BLaER1 treated with 17β-estradiol and CSF1 and Interleukin-3, amounts not matched to agents 10 nM and 100 nM (cell line): ENCODE measurements around the gene COL5A1.
"Not testable (repeated sequence)": the region's sequence is repeated elsewhere in the genome, so short reads cannot be mapped to it uniquely, and the experiment has no call there.

Experiments
- H3K27ac ChIP-seq, 11 experiments: shearing (Covaris generic); formaldehyde crosslinking; 2 replicates each; pipeline ENCODE4 v1.8.1; 2022
- H3K27me3 ChIP-seq, 11 experiments: shearing (Covaris generic); formaldehyde crosslinking; 2 replicates each; pipeline ENCODE4 v1.8.1; 2022
- H3K36me3 ChIP-seq, 11 experiments: shearing (Covaris generic); formaldehyde crosslinking; 2 replicates each; pipeline ENCODE4 v1.8.1; 2022
- H3K4me1 ChIP-seq, 10 experiments: shearing (Covaris generic); formaldehyde crosslinking; 2 replicates each; pipeline ENCODE4 v1.8.1; 2022
- H3K4me2 ChIP-seq, 11 experiments: shearing (Covaris generic); formaldehyde crosslinking; 2 replicates each; pipeline ENCODE4 v1.8.1; 2022
- H3K4me3 ChIP-seq, 10 experiments: shearing (Covaris generic); formaldehyde crosslinking; 2 replicates each; pipeline ENCODE4 v1.8.1; 2022
- H3K9ac ChIP-seq, 11 experiments: shearing (Covaris generic); formaldehyde crosslinking; 2 replicates each; pipeline ENCODE4 v1.8.1; 2022
- H3K9me3 ChIP-seq, 11 experiments: shearing (Covaris generic); formaldehyde crosslinking; replicated peaks in 1 of 11; 2 replicates each; pipeline ENCODE4 v1.8.1; 2022
- H4K20me1 ChIP-seq, 11 experiments: shearing (Covaris generic); formaldehyde crosslinking; 2 replicates each; pipeline ENCODE4 v1.8.1; 2022
- Cebpa-rat ChIP-seq, 11 experiments: shearing (Covaris generic); IDR thresholded peaks; 2 replicates each; pipeline ENCODE4 v1.8.1; 2022

COL5A1 gene

DNA sequence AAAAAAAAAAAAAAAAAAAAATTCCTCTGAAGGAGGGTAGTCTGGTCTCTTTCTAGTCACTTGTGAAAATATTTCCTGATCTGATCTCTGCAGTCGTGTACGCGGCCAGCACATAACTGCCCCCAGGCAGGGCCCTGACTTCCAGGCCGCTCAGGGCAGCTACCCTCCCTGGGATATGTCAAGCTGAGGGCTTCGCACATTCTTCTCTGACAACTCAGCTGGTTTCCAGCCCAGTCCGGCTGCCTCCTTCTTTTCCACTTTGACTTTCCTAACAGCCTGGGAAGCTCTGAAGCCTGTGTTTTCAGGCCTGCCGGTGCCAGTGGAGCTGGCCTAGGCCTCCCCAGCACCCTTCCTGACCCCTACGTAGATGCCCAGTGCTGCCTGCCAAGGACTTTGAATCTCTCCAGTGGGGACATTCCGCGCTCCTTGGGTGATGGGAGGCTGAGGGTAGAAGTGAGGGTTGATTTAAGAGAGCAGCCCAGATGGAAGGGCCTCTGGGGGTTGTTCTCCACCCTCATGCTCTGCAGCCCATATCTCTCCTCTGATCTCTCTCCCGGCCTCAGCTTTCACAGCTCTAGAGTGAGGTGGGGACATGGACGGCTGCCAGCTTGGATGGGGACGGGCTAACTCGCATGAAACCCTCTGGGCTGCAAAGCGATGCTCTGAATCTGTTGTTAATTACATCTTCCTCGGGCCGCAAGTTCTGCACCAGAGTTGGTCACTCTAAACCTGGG is 20.7 kb downstream of the COL5A1 start:
- Histone ChIP-seq H3K4me2 (no peak overlapping the region), H3K27ac (no peak overlapping the region), H4K20me1 (peaks cover 0 to 71% (median 23%) of the 10 kb centered on the region in 11 experiments; a peak in 15 of 22 replicates), H3K4me1 (peaks cover 12 to 21% (median 14%) of the 10 kb centered on the region in 10 experiments), H3K36me3 (peaks cover 0 to 34% (median 10%) of the 10 kb centered on the region in 11 experiments; a peak in 8 of 22 replicates), H3K9ac (no peak overlapping the region), H3K27me3 (peaks cover 0 to 62% (median 0%) of the 10 kb centered on the region in 11 experiments; a peak in 7 of 22 replicates), H3K4me3 (no peak overlapping the region), H3K9me3 (peaks cover 12 to 22% (median 17%) of the 10 kb centered on the region in 11 experiments)
- no peak for TF ChIP-seq Cebpa-rat (IDR thresholded peaks at IDR 0.05)

DNA sequence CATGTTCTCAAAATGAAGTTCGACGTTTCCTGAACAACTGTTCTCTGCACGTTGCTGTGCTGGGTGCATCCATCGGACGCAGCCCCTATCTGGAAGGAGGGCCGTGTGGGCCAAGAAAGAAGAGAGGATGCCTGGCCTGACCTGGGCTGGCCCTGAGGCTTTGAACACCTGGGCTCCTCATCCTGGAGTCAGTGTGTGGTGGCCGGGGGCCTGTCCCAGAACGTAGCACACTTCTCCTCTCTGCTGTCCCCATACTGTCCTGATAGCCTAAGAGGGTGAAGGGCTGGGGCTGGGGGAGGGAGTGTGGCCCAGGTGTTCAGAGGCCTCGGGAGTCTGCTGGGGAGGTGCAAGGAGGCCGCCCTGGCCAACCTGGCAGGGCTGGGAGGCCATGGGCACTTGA is 21.5 kb downstream of the COL5A1 start:
- Histone ChIP-seq H3K36me3 (peaks cover 0 to 36% (median 13%) of the 10 kb centered on the region in 11 experiments; a peak in 8 of 22 replicates), H3K4me1 (peaks cover 14 to 21% (median 15%) of the 10 kb centered on the region in 10 experiments), H3K27ac (no peak overlapping the region), H3K4me2 (no peak overlapping the region), H3K4me3 (no peak overlapping the region), H4K20me1 (peaks cover 0 to 73% (median 28%) of the 10 kb centered on the region in 11 experiments; a peak in 15 of 22 replicates), H3K9me3 (peaks cover 12 to 22% (median 17%) of the 10 kb centered on the region in 11 experiments), H3K9ac (no peak overlapping the region), H3K27me3 (peaks cover 0 to 69% (median 0%) of the 10 kb centered on the region in 11 experiments; a peak in 7 of 22 replicates)
- TF ChIP-seq Cebpa-rat (IDR thresholded peaks at IDR 0.05) = no peak

DNA sequence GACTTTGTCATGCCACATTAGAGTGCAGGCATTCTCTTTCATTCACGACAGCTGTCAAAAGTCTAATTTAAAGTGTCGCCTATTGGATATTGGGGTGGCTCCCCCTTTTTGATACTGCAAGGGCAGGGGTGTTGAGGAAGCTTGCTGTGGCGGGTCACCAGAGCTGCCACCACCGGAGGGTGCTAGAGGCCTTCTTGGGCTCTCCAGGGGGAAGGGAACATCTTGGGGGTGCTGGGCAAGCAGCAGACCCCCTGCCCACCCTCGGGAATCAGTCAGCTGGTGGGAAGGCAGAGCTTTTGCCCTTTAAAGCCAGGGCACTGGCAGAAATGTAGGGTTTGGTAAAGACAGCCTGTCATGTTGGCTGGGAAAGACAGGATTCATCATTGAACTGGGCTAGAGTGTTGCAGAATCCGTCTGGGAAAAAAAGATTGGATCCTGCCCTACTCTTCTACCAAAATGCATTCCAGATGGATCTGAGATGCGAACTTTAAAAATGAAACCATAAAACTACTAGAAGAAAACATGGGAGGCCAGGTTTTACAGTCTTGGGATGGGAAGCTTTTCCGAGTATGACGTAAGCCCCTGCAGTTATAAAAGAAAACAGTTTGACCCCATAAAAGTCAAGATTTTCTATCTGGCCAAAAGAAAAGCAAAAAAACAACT is 22.3 kb downstream of the COL5A1 start:
- no peak for TF ChIP-seq Cebpa-rat (IDR thresholded peaks at IDR 0.05)
- Histone ChIP-seq H3K4me3 (no peak overlapping the region), H3K36me3 (peaks cover 0 to 37% (median 13%) of the 10 kb centered on the region in 11 experiments; a peak in 8 of 22 replicates), H3K4me1 (peaks cover 14 to 21% (median 15%) of the 10 kb centered on the region in 10 experiments), H3K4me2 (no peak overlapping the region), H3K9ac (no peak overlapping the region), H4K20me1 (peaks cover 0 to 75% (median 28%) of the 10 kb centered on the region in 11 experiments; a peak in 15 of 22 replicates), H3K27me3 (peaks cover 0 to 74% (median 0%) of the 10 kb centered on the region in 11 experiments; a peak in 7 of 22 replicates), H3K27ac (no peak overlapping the region), H3K9me3 (peaks cover 12 to 22% (median 18%) of the 10 kb centered on the region in 11 experiments)

DNA sequence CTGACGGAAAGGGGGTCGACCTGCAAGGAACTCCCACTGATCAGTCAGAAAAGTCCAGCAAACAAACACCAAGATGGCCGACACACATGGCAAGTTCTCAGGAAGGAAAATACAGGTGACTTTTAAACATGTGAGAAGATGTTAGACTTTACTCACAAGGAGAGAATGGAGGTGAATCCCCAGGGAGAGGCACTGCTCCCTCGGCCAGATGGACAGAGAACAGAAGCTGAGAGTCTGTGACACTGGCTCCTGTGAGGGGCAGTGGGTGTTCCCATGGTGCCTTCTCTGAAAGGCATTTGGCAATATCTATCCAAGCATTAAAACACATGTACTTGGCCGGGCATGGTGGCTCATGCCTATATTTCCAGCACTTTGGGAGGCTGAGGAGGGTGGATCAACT is 22.8 kb downstream of the COL5A1 start:
- Histone ChIP-seq H3K27ac (no peak overlapping the region), H3K36me3 (peaks cover 0 to 34% (median 11%) of the 10 kb centered on the region in 11 experiments; a peak in 8 of 22 replicates), H3K4me3 (no peak overlapping the region), H3K9me3 (peaks cover 12 to 21% (median 17%) of the 10 kb centered on the region in 11 experiments), H3K4me2 (no peak overlapping the region), H4K20me1 (peaks cover 0 to 73% (median 28%) of the 10 kb centered on the region in 11 experiments; a peak in 15 of 22 replicates), H3K27me3 (peaks cover 0 to 76% (median 0%) of the 10 kb centered on the region in 11 experiments; a peak in 7 of 22 replicates), H3K4me1 (peaks cover 14 to 21% (median 15%) of the 10 kb centered on the region in 10 experiments), H3K9ac (no peak overlapping the region)
- no peak for TF ChIP-seq Cebpa-rat (IDR thresholded peaks at IDR 0.05)

DNA sequence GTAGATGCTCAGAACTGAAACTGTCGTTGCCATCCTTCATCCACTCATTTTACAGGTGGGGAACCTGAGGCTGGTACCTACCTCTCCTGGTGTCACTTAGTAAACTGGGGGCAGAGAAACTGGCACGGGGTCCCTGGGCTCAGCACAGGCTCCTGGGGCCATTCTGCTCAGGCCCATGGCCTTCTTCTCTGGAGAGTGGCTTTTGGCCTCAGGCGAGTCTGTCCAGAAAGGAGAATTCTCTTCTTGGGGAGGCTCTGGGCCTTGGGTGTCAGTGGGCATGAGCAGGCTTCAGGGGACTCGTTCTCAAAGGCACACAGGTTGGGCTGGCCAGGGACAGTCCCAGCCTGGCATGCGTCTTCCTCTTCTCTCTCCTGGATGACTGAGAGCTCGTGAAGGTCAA is 24.6 kb downstream of the COL5A1 start:
- TF ChIP-seq Cebpa-rat (IDR thresholded peaks at IDR 0.05) = no peak
- no peak overlapping the region for H3K27ac ChIP-seq
- H3K4me2 ChIP-seq = peak overlapping the region; percentile 16 to 70 (median 47); a peak in 21 of 22 replicates
- peaks cover 0 to 16% (median 0%) of the 10 kb centered on the region in 11 experiments; a peak in 6 of 22 replicates for H3K36me3 ChIP-seq
- peaks cover 0 to 91% (median 0%) of the 10 kb centered on the region in 11 experiments; a peak in 7 of 22 replicates for H3K27me3 ChIP-seq
- H3K9ac ChIP-seq = no peak overlapping the region
- no peak overlapping the region for H3K4me3 ChIP-seq
- H3K9me3 ChIP-seq = peaks cover 0 to 5% (median under 1%) of the 10 kb centered on the region in 11 experiments; a peak in 7 of 22 replicates
- peaks cover 14 to 21% (median 15%) of the 10 kb centered on the region in 10 experiments for H3K4me1 ChIP-seq
- H4K20me1 ChIP-seq = peaks cover 0 to 76% (median 41%) of the 10 kb centered on the region in 11 experiments; a peak in 16 of 22 replicates

DNA sequence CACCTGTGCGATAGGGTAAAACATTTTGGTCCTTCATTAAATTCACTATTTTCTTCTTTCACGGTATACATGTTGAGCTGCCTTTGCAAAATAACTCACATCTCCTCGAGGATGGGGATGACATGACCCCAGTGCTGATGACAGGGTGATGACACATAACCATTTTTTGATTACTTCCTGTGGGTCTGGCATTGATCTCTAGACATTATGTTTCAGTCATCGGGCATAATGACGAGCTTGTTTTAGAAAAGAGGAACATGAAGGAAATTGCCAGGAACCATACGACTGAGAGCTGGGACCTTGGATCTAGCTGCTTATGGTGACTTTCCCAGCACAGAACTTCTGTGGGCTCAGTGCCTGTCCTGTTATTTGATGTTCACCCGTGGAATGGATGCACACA is 25.2 kb downstream of the COL5A1 start:
- Histone ChIP-seq H3K9me3 (0 out of 22 replicates have a peak, but pooled peaks cover 0 to 5% (median 0%) of the 10 kb centered on the region in 11 experiments), H3K4me2 (peak overlapping the region; percentile 16 to 70 (median 48); a peak in 21 of 22 replicates), H3K27ac (no peak overlapping the region), H3K36me3 (peaks cover 0 to 10% (median 0%) of the 10 kb centered on the region in 11 experiments; a peak in 3 of 22 replicates), H3K4me3 (no peak overlapping the region), H3K27me3 (peaks cover 0 to 91% (median 0%) of the 10 kb centered on the region in 11 experiments; a peak in 7 of 22 replicates), H4K20me1 (peaks cover 0 to 78% (median 45%) of the 10 kb centered on the region in 11 experiments; a peak in 16 of 22 replicates), H3K4me1 (peaks cover 14 to 21% (median 15%) of the 10 kb centered on the region in 10 experiments), H3K9ac (no peak overlapping the region)
- no peak for TF ChIP-seq Cebpa-rat (IDR thresholded peaks at IDR 0.05)

DNA sequence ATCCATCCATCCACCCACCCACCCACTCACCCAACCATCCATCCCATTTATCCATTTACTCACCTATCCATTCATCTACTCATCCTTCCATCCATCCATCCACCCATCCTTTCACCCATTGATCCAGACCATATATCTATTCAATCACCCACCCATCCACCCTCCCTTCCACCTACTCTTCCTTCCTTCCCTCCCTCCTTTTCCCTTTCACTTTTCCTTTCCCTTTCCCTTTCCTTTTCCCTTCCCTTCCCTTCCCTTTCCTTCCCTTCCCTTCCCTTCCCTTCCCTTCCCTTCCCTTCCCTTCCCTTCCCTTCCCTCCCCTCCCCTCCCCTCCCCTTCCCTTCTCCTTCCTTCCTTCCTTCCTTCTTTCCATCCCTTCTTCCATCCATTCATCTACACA is 27.4 kb downstream of the COL5A1 start:
- not testable (repeated sequence) for H3K4me3 ChIP-seq, H3K4me2 ChIP-seq, H3K36me3 ChIP-seq, H3K9ac ChIP-seq, H3K27ac ChIP-seq, H3K9me3 ChIP-seq
- Histone ChIP-seq H3K27me3 (peaks cover 0 to 82% (median 0%) of the 10 kb centered on the region in 11 experiments; a peak in 7 of 22 replicates), H4K20me1 (peaks cover 0 to 63% (median 41%) of the 10 kb centered on the region in 11 experiments; a peak in 16 of 22 replicates), H3K4me1 (peaks cover 14 to 17% (median 15%) of the 10 kb centered on the region in 10 experiments)

DNA sequence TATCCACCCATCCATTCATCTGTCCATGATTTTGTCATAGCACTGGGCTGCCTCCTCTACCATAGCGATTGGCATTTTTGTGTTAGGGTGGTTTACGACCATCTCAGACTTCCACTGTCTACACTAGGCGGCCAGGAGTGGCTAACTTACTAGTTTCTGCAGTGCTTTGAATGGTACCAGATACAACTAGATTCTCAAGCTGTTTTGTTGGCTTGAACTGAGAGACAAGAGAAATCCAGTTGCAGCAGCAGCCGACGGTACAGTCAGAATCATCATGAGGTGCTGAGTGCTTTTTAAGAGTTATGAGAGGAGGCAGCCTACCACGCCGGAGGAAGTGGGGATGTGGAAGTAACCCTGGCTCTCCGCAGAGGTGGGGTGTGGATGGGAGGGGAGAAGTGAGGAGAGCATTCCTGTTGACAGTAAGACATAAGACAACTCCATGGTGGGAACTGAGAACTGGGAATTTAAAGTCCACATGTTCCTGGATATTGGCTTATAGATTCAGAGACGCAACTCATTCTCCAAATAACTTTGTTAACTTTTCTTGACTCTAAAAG is 27.9 kb downstream of the COL5A1 start:
- Histone ChIP-seq H3K9ac (no peak overlapping the region), H3K4me1 (peaks cover 14 to 17% (median 15%) of the 10 kb centered on the region in 10 experiments), H3K27me3 (peaks cover 0 to 82% (median 0%) of the 10 kb centered on the region in 11 experiments; a peak in 7 of 22 replicates), H3K27ac (no peak overlapping the region), H4K20me1 (peaks cover 0 to 58% (median 39%) of the 10 kb centered on the region in 11 experiments; a peak in 16 of 22 replicates), H3K9me3 (peaks cover 0 to 11% (median 5%) of the 10 kb centered on the region in 11 experiments; a peak in 4 of 22 replicates), H3K4me2 (no peak overlapping the region), H3K4me3 (no peak overlapping the region), H3K36me3 (peaks cover 0 to 7% (median 0%) of the 10 kb centered on the region in 11 experiments; a peak in 3 of 22 replicates)
- no peak for TF ChIP-seq Cebpa-rat (IDR thresholded peaks at IDR 0.05)
